Measurements from ENCODE around the gene IKZF5. TPM values are rescaled to one million over a fixed set of nuclear protein-coding genes. Genes with fewer than 3 reads are reported as not detected.

Gene IKZF5
- total RNA-seq, 1 experiment from 2014 or later: 7.9 TPM

DNA sequence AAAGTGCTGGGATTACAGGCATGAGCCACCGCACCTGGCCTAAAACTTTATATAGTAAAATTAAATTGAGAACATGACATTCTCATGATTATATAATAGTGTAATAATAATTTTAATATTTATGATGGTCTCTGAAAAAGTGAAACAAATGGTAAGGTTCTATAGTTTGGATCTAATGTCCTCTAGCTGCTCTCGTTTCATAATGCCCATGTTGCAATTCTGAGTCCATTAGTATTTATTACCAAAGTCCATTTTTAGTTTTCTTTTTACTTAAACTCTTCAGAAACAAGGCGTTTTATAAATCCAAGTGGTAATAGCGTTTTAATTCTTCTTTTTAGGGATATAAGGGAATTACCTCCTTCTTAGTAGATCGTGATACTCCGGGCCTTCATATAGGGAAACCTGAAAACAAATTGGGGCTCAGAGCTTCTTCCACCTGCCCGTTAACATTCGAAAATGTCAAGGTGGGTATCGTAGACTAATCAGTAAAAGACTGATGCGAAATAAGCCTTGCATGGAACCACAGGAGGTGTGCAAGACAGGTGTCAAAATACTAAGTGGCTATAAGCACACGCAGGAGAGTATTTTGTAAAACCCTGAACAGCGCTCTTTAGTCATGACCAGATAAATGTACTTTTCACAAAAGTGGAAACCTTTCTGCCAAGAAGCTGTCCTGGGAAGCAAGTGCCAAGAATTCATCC is 34.3 kb upstream of the IKZF5 start (continued):
- TF ChIP-seq ZNF281 (CRISPR knock-in tag; IDR thresholded peaks at IDR 0.05) (no peak), ZNF232 (CRISPR knock-in tag; IDR thresholded peaks at IDR 0.05) (no peak), SMAD4 (CRISPR knock-in tag; IDR thresholded peaks at IDR 0.05) (no peak)

GRCh38 chr10:123039632-123039930 is 31.0 kb upstream of the IKZF5 start:
- ChIA-PET CTCF (interaction anchor here (0.9 kb wide), 1 partner anchor 18 kb away, joined by 9 read pairs; no protein-coding TSS in a partner anchor), POLR2A (no interaction called here)
- Mint-ChIP-seq H3K27me3 (ENCODE audit: low read depth) (no peaks in the 10 kb centered on the region), H3K27ac (no peak overlapping the region), H3K4me3 (no peak overlapping the region), H3K4me1 (peaks cover 10% of the 10 kb centered on the region), H3K9me3 (no peaks in the 10 kb centered on the region), H3K36me3 (peaks cover 5% of the 10 kb centered on the region; the same call in 1 of the 2 replicates)
- TF ChIP-seq, protein P1, sequence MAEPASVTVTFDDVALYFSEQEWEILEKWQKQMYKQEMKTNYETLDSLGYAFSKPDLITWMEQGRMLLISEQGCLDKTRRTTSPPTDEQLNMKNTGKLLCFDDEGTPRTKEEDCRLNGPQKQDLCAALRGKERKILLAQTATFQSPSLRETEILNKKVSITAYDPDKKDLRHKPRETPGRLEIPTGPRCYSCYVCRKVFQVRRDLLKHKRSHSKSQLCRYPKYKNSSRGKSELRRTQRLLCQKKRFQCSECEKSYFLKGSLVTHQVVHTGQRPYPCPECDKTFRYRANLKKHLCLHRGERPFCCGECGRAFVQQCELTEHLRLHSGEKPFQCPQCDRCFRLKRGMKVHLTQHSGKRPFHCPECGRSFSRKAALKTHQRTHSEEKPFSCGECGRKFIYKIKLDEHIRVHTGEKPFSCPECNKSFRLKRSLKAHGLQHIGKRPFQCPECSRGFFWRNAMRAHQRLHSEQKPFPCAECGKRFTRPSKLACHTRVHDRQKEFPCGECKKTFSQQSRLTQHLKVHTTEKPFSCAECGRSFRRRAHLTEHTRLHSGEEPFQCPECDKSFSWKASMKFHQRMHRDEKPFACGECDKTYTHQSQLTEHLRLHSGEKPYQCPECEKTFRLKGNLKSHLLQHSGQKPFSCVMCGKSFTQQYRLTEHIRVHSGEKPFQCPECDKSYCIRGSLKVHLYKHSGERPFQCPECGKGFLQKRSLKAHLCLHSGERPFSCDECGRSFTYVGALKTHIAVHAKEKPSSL (CRISPR knock-in tag; conservative IDR thresholded peaks at IDR 0.05): no peak
- TF ChIP-seq SOX15 (CRISPR knock-in tag; IDR thresholded peaks at IDR 0.05) (no peak), HMGXB4 (CRISPR knock-in tag; IDR thresholded peaks at IDR 0.05) (no peak), ZNF423 (CRISPR knock-in tag; IDR thresholded peaks at IDR 0.05) (no peak), JUN (CRISPR knock-in tag; IDR thresholded peaks at IDR 0.05) (no peak), NR2C2 (CRISPR knock-in tag; IDR thresholded peaks at IDR 0.05) (no peak), PRRX2 (CRISPR knock-in tag; IDR thresholded peaks at IDR 0.05) (no peak)
- DNase-seq (ENCODE audit: low spot score) (no peak), ATAC-seq (no peak)

DNA sequence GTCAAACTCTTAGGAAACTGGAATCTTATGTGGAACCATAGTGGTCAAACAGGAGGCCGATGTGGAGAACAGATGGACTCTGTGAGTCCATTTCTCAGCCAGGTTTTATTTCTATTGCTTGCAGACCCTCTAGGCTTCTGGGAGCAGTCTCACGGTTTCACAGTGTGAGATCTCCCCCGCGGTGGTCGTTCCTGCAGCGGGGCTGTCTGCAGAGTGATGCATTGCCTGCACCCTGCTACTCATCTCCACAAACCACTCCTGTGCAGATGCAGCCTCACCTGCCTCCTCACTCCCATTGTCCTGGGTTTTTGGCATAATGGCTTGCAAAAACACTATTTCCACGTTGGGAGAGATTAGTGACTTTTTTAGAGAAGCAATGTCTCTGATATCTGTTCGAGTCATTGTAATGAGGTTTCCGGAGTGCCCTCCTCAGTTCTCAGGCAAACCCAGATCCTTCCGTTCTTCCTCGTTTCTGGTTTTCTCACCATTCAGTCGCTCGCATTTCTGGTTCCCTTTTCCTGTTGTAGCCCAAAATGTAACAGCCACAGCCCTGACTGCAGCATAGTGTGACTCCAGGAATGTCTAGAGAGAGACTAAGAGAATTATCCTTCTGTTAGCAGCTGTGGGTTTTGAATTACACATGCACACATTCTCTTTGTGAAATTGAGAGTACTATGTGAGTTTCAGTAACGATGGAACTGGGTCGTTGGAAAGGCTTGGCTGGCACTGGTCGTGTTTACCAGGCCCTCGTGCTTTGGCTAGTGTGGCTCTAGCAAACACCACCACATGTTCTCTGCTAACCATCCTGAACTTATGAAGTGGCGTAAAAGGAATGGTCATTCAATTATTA is 30.4 kb upstream of the IKZF5 start:
- no peaks in the 10 kb centered on the region for H3K27me3 Mint-ChIP-seq (ENCODE audit: low read depth)
- H3K27ac Mint-ChIP-seq: 0 out of 2 replicates have a peak overlapping the region, but pooled peaks have one; percentile 15
- peaks cover 5% of the 10 kb centered on the region; the same call in 1 of the 2 replicates for H3K36me3 Mint-ChIP-seq
- peaks cover 10% of the 10 kb centered on the region for H3K4me1 Mint-ChIP-seq
- CTCF ChIA-PET: interaction anchor here (0.9 kb wide), 1 partner anchor 18 kb away, joined by 5 read pairs; no protein-coding TSS in a partner anchor
- POLR2A ChIA-PET: no interaction called here
- DNase-seq (ENCODE audit: low spot score) (no peak), ATAC-seq (no peak)
- H3K9me3 Mint-ChIP-seq: no peaks in the 10 kb centered on the region
- H3K4me3 Mint-ChIP-seq: no peak overlapping the region
- TF ChIP-seq ZNF671 (CRISPR knock-in tag; IDR thresholded peaks at IDR 0.05) (no peak), TEAD1 (CRISPR knock-in tag; IDR thresholded peaks at IDR 0.05) (no peak), TP53 (CRISPR knock-in tag; IDR thresholded peaks at IDR 0.05) (no peak), JUN (CRISPR knock-in tag; IDR thresholded peaks at IDR 0.05) (no peak), ATF3 (CRISPR knock-in tag; conservative IDR thresholded peaks at IDR 0.05) (no peak), NR3C1 (CRISPR knock-in tag; conservative IDR thresholded peaks at IDR 0.05; ENCODE audit: low read depth) (no peak)
- TF ChIP-seq, protein P2, sequence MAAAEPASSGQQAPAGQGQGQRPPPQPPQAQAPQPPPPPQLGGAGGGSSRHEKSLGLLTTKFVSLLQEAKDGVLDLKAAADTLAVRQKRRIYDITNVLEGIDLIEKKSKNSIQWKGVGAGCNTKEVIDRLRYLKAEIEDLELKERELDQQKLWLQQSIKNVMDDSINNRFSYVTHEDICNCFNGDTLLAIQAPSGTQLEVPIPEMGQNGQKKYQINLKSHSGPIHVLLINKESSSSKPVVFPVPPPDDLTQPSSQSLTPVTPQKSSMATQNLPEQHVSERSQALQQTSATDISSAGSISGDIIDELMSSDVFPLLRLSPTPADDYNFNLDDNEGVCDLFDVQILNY (CRISPR knock-in tag; IDR thresholded peaks at IDR 0.05): no peak
- TF ChIP-seq, protein P3, sequence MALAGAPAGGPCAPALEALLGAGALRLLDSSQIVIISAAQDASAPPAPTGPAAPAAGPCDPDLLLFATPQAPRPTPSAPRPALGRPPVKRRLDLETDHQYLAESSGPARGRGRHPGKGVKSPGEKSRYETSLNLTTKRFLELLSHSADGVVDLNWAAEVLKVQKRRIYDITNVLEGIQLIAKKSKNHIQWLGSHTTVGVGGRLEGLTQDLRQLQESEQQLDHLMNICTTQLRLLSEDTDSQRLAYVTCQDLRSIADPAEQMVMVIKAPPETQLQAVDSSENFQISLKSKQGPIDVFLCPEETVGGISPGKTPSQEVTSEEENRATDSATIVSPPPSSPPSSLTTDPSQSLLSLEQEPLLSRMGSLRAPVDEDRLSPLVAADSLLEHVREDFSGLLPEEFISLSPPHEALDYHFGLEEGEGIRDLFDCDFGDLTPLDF (CRISPR knock-in tag; IDR thresholded peaks at IDR 0.05): no peak
- TF ChIP-seq, protein P4, sequence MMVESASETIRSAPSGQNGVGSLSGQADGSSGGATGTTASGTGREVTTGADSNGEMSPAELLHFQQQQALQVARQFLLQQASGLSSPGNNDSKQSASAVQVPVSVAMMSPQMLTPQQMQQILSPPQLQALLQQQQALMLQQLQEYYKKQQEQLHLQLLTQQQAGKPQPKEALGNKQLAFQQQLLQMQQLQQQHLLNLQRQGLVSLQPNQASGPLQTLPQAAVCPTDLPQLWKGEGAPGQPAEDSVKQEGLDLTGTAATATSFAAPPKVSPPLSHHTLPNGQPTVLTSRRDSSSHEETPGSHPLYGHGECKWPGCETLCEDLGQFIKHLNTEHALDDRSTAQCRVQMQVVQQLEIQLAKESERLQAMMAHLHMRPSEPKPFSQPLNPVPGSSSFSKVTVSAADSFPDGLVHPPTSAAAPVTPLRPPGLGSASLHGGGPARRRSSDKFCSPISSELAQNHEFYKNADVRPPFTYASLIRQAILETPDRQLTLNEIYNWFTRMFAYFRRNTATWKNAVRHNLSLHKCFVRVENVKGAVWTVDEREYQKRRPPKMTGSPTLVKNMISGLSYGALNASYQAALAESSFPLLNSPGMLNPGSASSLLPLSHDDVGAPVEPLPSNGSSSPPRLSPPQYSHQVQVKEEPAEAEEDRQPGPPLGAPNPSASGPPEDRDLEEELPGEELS (CRISPR knock-in tag; IDR thresholded peaks at IDR 0.05): no peak
- TF ChIP-seq, protein P5, sequence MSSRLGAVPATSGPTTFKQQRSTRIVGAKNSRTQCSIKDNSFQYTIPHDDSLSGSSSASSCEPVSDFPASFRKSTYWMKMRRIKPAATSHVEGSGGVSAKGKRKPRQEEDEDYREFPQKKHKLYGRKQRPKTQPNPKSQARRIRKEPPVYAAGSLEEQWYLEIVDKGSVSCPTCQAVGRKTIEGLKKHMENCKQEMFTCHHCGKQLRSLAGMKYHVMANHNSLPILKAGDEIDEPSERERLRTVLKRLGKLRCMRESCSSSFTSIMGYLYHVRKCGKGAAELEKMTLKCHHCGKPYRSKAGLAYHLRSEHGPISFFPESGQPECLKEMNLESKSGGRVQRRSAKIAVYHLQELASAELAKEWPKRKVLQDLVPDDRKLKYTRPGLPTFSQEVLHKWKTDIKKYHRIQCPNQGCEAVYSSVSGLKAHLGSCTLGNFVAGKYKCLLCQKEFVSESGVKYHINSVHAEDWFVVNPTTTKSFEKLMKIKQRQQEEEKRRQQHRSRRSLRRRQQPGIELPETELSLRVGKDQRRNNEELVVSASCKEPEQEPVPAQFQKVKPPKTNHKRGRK (CRISPR knock-in tag; IDR thresholded peaks at IDR 0.05; ENCODE audit: borderline replicate concordance): no peak
